HTERT RPE-1 (cell line): Measurements from ENCODE around the gene CLDN14.
"Not testable (repeated sequence)": the region's sequence is repeated elsewhere in the genome, so short reads cannot be mapped to it uniquely, and the experiment has no call there.

Experiments
- in situ Hi-C: fragments of 300-500 bp; cut with MboI; formaldehyde crosslinking; loops from 4 replicates; pipeline ENCODE4 v1.14.3; 2020; ENCODE audit warnings: low sequenced_read_pairs

Gene CLDN14

GRCh38 chr21:36502365-36502764 lies 22.4 kb upstream of the CLDN14 start:
- in situ Hi-C loops: no loop called here

GRCh38 chr21:36501589-36501892 lies 21.6 kb upstream of the CLDN14 start:
- in situ Hi-C loops: no loop called here

- in situ Hi-C loops: no loop called here
These were observed 19.9 kb upstream of the CLDN14 start for GRCh38 chr21:36499578-36500471.

GRCh38 chr21:36494557-36494956 lies 14.6 kb upstream of the CLDN14 start:
- in situ Hi-C loops: no loop called here

GRCh38 chr21:36491209-36491910 lies 11.4 kb upstream of the CLDN14 start:
- in situ Hi-C loops: no loop called here

GRCh38 chr21:36489776-36490165 lies 9.8 kb upstream of the CLDN14 start:
- in situ Hi-C loops: no loop called here

GRCh38 chr21:36489103-36489775 lies 9.3 kb upstream of the CLDN14 start:
- in situ Hi-C loops: no loop called here

- in situ Hi-C loops: no loop called here
These were observed 7.9 kb upstream of the CLDN14 start for GRCh38 chr21:36487641-36488307.

- in situ Hi-C loops: no loop called here
These were observed 6.3 kb upstream of the CLDN14 start for GRCh38 chr21:36486246-36486645.

GRCh38 chr21:36485476-36485875 lies 5.6 kb upstream of the CLDN14 start:
- in situ Hi-C loops: no loop called here

GRCh38 chr21:36483095-36483494 lies 3.2 kb upstream of the CLDN14 start:
- in situ Hi-C loops: no loop called here

- in situ Hi-C loops: no loop called here
These were observed 2.8 kb upstream of the CLDN14 start for GRCh38 chr21:36482673-36483072.

GRCh38 chr21:36482181-36482580 lies 2.3 kb upstream of the CLDN14 start:
- in situ Hi-C loops: no loop called here

GRCh38 chr21:36481639-36482038 lies 1.7 kb upstream of the CLDN14 start:
- in situ Hi-C loops: no loop called here

GRCh38 chr21:36480618-36481017 lies 696 bp upstream of the CLDN14 start:
- in situ Hi-C loops: no loop called here

GRCh38 chr21:36478941-36479340 lies 981 bp downstream of the CLDN14 start:
- in situ Hi-C loops: no loop called here

- in situ Hi-C loops: no loop called here
These were observed 1.7 kb downstream of the CLDN14 start for GRCh38 chr21:36478207-36478701.

GRCh38 chr21:36477559-36477958 lies 2.4 kb downstream of the CLDN14 start:
- in situ Hi-C loops: no loop called here

- in situ Hi-C loops: no loop called here
These were observed 2.9 kb downstream of the CLDN14 start for GRCh38 chr21:36477001-36477400.

- in situ Hi-C loops: not testable (repeated sequence)
These were observed 3.4 kb downstream of the CLDN14 start for GRCh38 chr21:36476541-36476940.

GRCh38 chr21:36474591-36474990 lies 5.3 kb downstream of the CLDN14 start:
- in situ Hi-C loops: no loop called here
